Activated B cell treated with CpG ODN at 0.5 μM for 24 hours (primary cell): ENCODE data around the gene JUNB. TPM values are rescaled to one million over a fixed set of nuclear protein-coding genes. Genes with fewer than 3 reads are reported as not detected.

Experiments
- ATAC-seq: fragments of 200-7000 bp; cut with Tn5 transposase; one replicate; pipeline ENCODE4 v1.10.0; 2021; ENCODE audit warnings: low read depth, mild to moderate bottlenecking, moderate library complexity
- CTCF ChIA-PET: fragments of 350-600 bp; sonication (Branson Sonifier 250); formaldehyde crosslinking; loops from one replicate; lab custom pipeline; 2021; ENCODE audit warnings: antibody characterized with exemption; lab: Charles Lee
- POLR2A ChIA-PET: fragments of 350-600 bp; sonication (Branson Sonifier 250); formaldehyde crosslinking; loops from one replicate; lab custom pipeline; 2021; ENCODE audit warnings: antibody characterized with exemption; lab: Charles Lee
- DNase-seq: peaks from one replicate; pipeline ENCODE4 v3.0.0; 2022
- H3K27ac Mint-ChIP-seq: one replicate; pipeline ENCODE4 v1.8.0; 2020; ENCODE audit warnings: mixed read lengths
- H3K27me3 Mint-ChIP-seq: one replicate; pipeline ENCODE4 v1.8.0; 2021; ENCODE audit warnings: mixed read lengths
- H3K36me3 Mint-ChIP-seq: one replicate; pipeline ENCODE4 v1.8.0; 2021; ENCODE audit warnings: low read depth, mixed read lengths
- H3K4me1 Mint-ChIP-seq: one replicate; pipeline ENCODE4 v1.8.0; 2021; ENCODE audit warnings: mixed read lengths
- H3K4me3 Mint-ChIP-seq: one replicate; pipeline ENCODE4 v1.8.0; 2020; ENCODE audit warnings: mild to moderate bottlenecking, mixed read lengths
- H3K9me3 Mint-ChIP-seq: one replicate; pipeline ENCODE4 v1.8.0; 2020; ENCODE audit warnings: mixed read lengths
- intact Hi-C: fragments of 100-400 bp; cut with micrococcal nuclease; formaldehyde crosslinking; loops from one replicate; pipeline ENCODE4 v1.15.1; 2024
- total RNA-seq: library from RNA; stranded (reverse); gene quantifications from 2 replicates; pipeline ENCODE4 v1.2.3, GENCODE V29; 2022
- TF ChIP-seq, protein P1 (sequence below): fragments of 200-600 bp; IDR thresholded peaks from one replicate; pipeline ENCODE4 v1.8.0; 2022; ENCODE audit warnings: antibody characterized with exemption, mild to moderate bottlenecking

Gene JUNB
- total RNA-seq, 1 donor from 2014 or later = 132 TPM

DNA sequence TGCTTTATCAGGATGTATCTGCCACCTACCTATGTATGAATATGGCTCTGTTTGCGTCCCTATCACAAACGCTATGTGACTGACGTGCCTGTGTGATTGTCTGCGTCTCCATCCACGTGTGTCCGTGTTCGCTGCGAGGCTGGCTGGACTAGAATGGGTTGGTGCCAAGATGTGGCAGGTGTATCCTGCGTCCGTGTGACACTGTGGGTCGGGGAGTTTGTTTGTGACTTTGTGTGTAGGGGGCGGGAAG is 9.2 kb upstream of the JUNB start:
- ATAC-seq (no peak), DNase-seq (no peak)
- no peaks in the 10 kb centered on the region for H3K9me3 Mint-ChIP-seq
- H3K27ac Mint-ChIP-seq = peak overlapping the region; percentile 98
- no peaks in the 10 kb centered on the region for H3K36me3 Mint-ChIP-seq
- CTCF ChIA-PET = interaction anchor here (1.2 to 3.5 kb wide), 4 partner anchors 10 to 312 kb away, joined by 3 to 19 read pairs (median 5); partner anchors contain the start of gene JUNB
- peaks cover 44% of the 10 kb centered on the region for H3K4me1 Mint-ChIP-seq
- peak overlapping the region; percentile 86 for H3K4me3 Mint-ChIP-seq
- intact Hi-C loops = loop anchor here (1.0 kb wide), 1 partner anchor 9 kb away; the partner anchor contains the start of gene JUNB
- no peaks in the 10 kb centered on the region for H3K27me3 Mint-ChIP-seq
- POLR2A ChIA-PET = interaction anchor here (0.7 to 12.7 kb wide), 7 partner anchors 10 to 171 kb away, joined by 3 to 909 read pairs (median 5); partner anchors contain the start of genes JUNB, RNASEH2A, TRIR and ZNF490
- TF ChIP-seq, protein P1, sequence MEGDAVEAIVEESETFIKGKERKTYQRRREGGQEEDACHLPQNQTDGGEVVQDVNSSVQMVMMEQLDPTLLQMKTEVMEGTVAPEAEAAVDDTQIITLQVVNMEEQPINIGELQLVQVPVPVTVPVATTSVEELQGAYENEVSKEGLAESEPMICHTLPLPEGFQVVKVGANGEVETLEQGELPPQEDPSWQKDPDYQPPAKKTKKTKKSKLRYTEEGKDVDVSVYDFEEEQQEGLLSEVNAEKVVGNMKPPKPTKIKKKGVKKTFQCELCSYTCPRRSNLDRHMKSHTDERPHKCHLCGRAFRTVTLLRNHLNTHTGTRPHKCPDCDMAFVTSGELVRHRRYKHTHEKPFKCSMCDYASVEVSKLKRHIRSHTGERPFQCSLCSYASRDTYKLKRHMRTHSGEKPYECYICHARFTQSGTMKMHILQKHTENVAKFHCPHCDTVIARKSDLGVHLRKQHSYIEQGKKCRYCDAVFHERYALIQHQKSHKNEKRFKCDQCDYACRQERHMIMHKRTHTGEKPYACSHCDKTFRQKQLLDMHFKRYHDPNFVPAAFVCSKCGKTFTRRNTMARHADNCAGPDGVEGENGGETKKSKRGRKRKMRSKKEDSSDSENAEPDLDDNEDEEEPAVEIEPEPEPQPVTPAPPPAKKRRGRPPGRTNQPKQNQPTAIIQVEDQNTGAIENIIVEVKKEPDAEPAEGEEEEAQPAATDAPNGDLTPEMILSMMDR = no peak

DNA sequence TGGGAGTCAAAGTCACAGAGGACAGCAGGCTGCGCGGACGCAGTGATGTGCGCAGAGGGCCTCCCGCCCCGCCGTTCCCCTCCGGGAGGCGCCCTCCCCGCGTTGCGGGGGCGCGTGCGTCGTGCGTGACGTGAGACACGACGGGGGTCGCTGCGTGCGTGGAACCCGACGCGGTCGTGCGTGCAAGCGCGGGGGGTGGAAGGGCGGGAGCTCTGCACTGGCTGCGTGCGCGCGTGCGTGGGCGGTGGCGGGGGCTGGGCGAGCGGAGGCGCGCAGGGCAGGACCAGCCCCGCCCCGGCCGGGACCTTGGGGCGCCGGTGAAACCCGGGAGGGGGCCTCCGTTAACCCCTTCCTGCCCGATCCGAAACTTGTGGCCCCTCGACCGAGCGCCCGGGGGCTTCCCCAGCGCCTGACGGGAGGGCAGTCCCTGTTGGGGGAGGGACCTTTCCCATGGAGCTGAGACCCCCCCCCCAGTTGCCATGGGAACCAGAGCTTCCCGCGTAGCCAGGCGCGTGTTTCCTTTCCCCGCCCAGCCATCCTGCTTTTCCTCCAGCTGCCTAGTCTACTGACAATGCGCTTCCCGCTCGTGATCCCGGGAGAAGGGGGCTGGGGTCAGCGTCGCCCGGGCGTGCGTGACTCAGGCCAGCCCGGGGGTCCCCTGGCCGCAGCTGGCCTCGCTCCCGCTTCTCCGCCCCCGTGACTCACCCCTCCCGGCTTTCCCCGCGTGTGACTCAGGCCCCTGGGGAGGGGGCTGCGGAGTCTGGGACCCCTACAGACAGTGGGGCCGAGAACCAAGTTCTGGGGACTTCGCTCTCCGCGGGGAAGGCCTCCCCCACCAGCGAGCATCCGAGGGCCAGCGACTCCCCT is 8.6 kb upstream of the JUNB start:
- no peaks in the 10 kb centered on the region for H3K27me3 Mint-ChIP-seq
- peaks cover 45% of the 10 kb centered on the region for H3K4me1 Mint-ChIP-seq
- POLR2A ChIA-PET = interaction anchor here (0.6 to 12.7 kb wide), 9 partner anchors 9 to 216 kb away, joined by 3 to 909 read pairs (median 5); partner anchors contain the start of genes DHPS, JUNB, RNASEH2A and TRIR
- H3K4me3 Mint-ChIP-seq = peak overlapping the region; percentile 86
- H3K9me3 Mint-ChIP-seq = no peaks in the 10 kb centered on the region
- TF ChIP-seq, protein P1 = no peak
- intact Hi-C loops = loop anchor here (1.0 kb wide), 1 partner anchor 9 kb away; the partner anchor contains the start of gene JUNB
- DNase-seq = peak; percentile 89
- CTCF ChIA-PET = interaction anchor here (0.6 to 3.5 kb wide), 6 partner anchors 9 to 311 kb away, joined by 3 to 19 read pairs (median 3); partner anchors contain the start of gene JUNB
- H3K36me3 Mint-ChIP-seq = no peaks in the 10 kb centered on the region
- peak overlapping the region; percentile 98 for H3K27ac Mint-ChIP-seq
- ATAC-seq = peak; percentile 51

DNA sequence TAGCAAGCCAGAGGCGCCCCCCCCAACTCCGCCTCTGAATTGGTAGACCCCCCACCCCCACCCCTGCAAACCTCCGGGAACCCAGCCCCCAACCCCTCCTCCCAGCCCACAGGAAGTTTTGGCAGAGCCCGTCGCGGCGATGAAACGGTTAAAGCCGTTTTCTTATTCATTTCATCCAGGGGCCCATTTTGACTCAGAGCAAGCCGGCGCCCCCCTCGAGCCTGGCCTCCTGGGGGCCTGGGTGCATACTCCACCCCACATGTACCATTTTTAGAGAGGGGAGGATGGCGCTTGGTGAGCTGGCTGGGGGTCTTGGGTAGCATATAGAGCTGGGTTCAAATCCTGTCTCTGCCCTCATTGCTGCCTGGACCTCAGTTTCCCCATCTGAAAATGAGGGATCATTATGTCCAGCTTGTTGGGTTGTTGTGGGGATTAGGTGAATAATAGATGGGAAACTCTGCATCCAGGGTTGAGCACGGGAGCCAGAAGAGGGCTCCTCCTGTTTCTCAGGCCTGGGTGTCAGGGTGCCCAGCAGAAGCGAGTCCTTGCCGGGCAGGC is 7.9 kb upstream of the JUNB start:
- CTCF ChIA-PET = interaction anchor here (0.6 to 3.5 kb wide), 4 partner anchors 9 to 23 kb away, joined by 3 to 19 read pairs (median 5); partner anchors contain the start of gene JUNB
- H3K36me3 Mint-ChIP-seq = no peaks in the 10 kb centered on the region
- DNase-seq (no peak), ATAC-seq (no peak)
- POLR2A ChIA-PET = interaction anchor here (1.0 to 12.7 kb wide), 6 partner anchors 9 to 173 kb away, joined by 4 to 909 read pairs (median 6); partner anchors contain the start of genes DHPS, JUNB, RNASEH2A and TRIR
- TF ChIP-seq, protein P1 = no peak
- peak overlapping the region; percentile 59 for H3K4me3 Mint-ChIP-seq
- H3K4me1 Mint-ChIP-seq = peaks cover 50% of the 10 kb centered on the region
- peak overlapping the region; percentile 91 for H3K27ac Mint-ChIP-seq
- intact Hi-C loops = no loop called here
- H3K9me3 Mint-ChIP-seq = no peaks in the 10 kb centered on the region
- H3K27me3 Mint-ChIP-seq = no peaks in the 10 kb centered on the region

- peak overlapping the region; percentile 59 for H3K4me3 Mint-ChIP-seq
- peaks cover 2% of the 10 kb centered on the region for H3K36me3 Mint-ChIP-seq
- no peaks in the 10 kb centered on the region for H3K9me3 Mint-ChIP-seq
- peaks cover 50% of the 10 kb centered on the region for H3K4me1 Mint-ChIP-seq
- TF ChIP-seq, protein P1 = no peak
- H3K27me3 Mint-ChIP-seq = no peaks in the 10 kb centered on the region
- H3K27ac Mint-ChIP-seq = peak overlapping the region; percentile 91
- POLR2A ChIA-PET = interaction anchor here (12.7 kb wide), 1 partner anchor 8 kb away, joined by 909 read pairs; the partner anchor contains the start of gene JUNB
- ATAC-seq = no peak
- DNase-seq = no peak
- CTCF ChIA-PET = interaction anchor here (3.5 kb wide), 1 partner anchor 8 kb away, joined by 19 read pairs; the partner anchor contains the start of gene JUNB
- intact Hi-C loops = no loop called here
These were observed 7.4 kb upstream of the JUNB start for GRCh38 chr19:12783849-12784393.
